Measurements from ENCODE around the gene NMNAT2. TPM values are rescaled to one million over a fixed set of nuclear protein-coding genes. Genes with fewer than 3 reads are reported as not detected.

Gene NMNAT2
- total and polyA plus RNA-seq, 2 experiments from 2014 or later: 3.6 to 10.0 TPM

DNA sequence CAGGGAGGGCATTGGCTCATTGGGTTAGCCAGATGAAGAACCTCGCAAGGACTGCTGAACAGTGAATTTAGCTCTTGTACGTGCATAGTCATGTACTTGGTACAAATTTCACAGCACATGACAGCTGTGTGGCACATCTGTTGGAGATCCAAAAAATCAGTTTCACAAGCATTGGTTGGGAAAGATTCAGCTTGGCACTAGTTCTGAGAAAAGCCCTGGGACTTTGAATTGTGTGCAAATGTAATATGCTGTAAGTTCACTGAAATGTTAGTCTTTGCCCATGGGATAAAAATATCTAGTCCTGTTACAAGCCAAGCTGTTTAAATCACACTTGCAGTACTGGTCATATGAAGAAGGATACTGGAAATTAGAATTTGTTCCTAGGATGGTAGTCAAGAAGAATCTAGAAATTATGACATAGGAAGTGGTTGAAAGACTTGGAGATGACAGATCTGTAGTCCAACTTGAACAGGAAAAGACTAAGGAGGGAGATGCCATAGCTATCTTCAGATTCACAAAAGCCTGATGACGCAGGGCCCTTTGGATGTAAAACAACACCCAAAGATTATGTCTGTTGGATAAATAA lies 212.9 kb downstream of the NMNAT2 start (continued):
- TF ChIP-seq, protein P1, sequence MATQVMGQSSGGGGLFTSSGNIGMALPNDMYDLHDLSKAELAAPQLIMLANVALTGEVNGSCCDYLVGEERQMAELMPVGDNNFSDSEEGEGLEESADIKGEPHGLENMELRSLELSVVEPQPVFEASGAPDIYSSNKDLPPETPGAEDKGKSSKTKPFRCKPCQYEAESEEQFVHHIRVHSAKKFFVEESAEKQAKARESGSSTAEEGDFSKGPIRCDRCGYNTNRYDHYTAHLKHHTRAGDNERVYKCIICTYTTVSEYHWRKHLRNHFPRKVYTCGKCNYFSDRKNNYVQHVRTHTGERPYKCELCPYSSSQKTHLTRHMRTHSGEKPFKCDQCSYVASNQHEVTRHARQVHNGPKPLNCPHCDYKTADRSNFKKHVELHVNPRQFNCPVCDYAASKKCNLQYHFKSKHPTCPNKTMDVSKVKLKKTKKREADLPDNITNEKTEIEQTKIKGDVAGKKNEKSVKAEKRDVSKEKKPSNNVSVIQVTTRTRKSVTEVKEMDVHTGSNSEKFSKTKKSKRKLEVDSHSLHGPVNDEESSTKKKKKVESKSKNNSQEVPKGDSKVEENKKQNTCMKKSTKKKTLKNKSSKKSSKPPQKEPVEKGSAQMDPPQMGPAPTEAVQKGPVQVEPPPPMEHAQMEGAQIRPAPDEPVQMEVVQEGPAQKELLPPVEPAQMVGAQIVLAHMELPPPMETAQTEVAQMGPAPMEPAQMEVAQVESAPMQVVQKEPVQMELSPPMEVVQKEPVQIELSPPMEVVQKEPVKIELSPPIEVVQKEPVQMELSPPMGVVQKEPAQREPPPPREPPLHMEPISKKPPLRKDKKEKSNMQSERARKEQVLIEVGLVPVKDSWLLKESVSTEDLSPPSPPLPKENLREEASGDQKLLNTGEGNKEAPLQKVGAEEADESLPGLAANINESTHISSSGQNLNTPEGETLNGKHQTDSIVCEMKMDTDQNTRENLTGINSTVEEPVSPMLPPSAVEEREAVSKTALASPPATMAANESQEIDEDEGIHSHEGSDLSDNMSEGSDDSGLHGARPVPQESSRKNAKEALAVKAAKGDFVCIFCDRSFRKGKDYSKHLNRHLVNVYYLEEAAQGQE (IDR thresholded peaks at IDR 0.05; ENCODE audit: unreplicated experiment): no peak
- TF ChIP-seq NANOG (IDR thresholded peaks at IDR 0.05; ENCODE audit: borderline replicate concordance): no peak
- no peak for TF ChIP-seq CREB1 (CRISPR knock-in tag; IDR thresholded peaks at IDR 0.05; ENCODE audit: low read depth)
- TF ChIP-seq STAT1 (IDR thresholded peaks at IDR 0.05; ENCODE audit: unreplicated experiment): no peak
- TF ChIP-seq POLR2AphosphoS5 (IDR thresholded peaks at IDR 0.05; ENCODE audit: low read depth): no peak
- no peak for TF ChIP-seq CTCF (conservative IDR thresholded peaks at IDR 0.05; ENCODE audit: low read depth in 2 of 2)
- TF ChIP-seq EZH2 (IDR thresholded peaks at IDR 0.05; ENCODE audit: low read depth, unreplicated experiment): no peak
- TF ChIP-seq EZH2phosphoT487 (IDR thresholded peaks at IDR 0.05; ENCODE audit: unreplicated experiment): no peak

- no peak overlapping the region for H2AFZ ChIP-seq
- H3K27ac Mint-ChIP-seq: no peak overlapping the region
- H3K4me3 Mint-ChIP-seq: no peak overlapping the region
- ATAC-seq (no peak), DNase-seq (ENCODE audit: low spot score) (no peak)
- no peak overlapping the region for H3K4me3 ChIP-seq
- no peaks in the 10 kb centered on the region for H3K36me3 Mint-ChIP-seq (ENCODE audit: low read depth)
- peaks cover 6% of the 10 kb centered on the region; the same call in 2 of the 3 replicates for H3K4me1 Mint-ChIP-seq
- H3K9me3 Mint-ChIP-seq: no peaks in the 10 kb centered on the region
- no peaks in the 10 kb centered on the region; the same call in 1 of the 2 replicates for H3K9me2 ChIP-seq (ENCODE audit: insufficient read depth)
- no peaks in the 10 kb centered on the region for H3F3A ChIP-seq (replicated peaks; ENCODE audit: low read depth)
- no peaks in the 10 kb centered on the region for H3K27me3 ChIP-seq (ENCODE audit: insufficient read depth)
- no peaks in the 10 kb centered on the region for H3K27me3 Mint-ChIP-seq (ENCODE audit: insufficient read depth, low read depth, poor library complexity)
- H3K27ac ChIP-seq (ENCODE audit: low read depth): no peak overlapping the region
- no peak overlapping the region for H3K4me2 ChIP-seq
- H4K20me1 ChIP-seq (replicated peaks; ENCODE audit: insufficient read depth): no peaks in the 10 kb centered on the region
- no peaks in the 10 kb centered on the region for H3K79me2 ChIP-seq (replicated peaks; ENCODE audit: insufficient read depth)
- H3K36me3 ChIP-seq (ENCODE audit: insufficient read depth): no peaks in the 10 kb centered on the region
- H3K4me1 ChIP-seq (ENCODE audit: insufficient read depth): 0 out of 2 replicates have a peak, but pooled peaks cover 5% of the 10 kb centered on the region
- TF ChIP-seq ZNF331 (CRISPR knock-in tag; IDR thresholded peaks at IDR 0.05; ENCODE audit: low read depth) (no peak), STAT1 (IDR thresholded peaks at IDR 0.05; ENCODE audit: unreplicated experiment) (no peak), EZH2phosphoT487 (IDR thresholded peaks at IDR 0.05; ENCODE audit: unreplicated experiment) (no peak), CTCF (conservative IDR thresholded peaks at IDR 0.05; ENCODE audit: low read depth in 2 of 2) (no peak)
- TF ChIP-seq, protein P2, sequence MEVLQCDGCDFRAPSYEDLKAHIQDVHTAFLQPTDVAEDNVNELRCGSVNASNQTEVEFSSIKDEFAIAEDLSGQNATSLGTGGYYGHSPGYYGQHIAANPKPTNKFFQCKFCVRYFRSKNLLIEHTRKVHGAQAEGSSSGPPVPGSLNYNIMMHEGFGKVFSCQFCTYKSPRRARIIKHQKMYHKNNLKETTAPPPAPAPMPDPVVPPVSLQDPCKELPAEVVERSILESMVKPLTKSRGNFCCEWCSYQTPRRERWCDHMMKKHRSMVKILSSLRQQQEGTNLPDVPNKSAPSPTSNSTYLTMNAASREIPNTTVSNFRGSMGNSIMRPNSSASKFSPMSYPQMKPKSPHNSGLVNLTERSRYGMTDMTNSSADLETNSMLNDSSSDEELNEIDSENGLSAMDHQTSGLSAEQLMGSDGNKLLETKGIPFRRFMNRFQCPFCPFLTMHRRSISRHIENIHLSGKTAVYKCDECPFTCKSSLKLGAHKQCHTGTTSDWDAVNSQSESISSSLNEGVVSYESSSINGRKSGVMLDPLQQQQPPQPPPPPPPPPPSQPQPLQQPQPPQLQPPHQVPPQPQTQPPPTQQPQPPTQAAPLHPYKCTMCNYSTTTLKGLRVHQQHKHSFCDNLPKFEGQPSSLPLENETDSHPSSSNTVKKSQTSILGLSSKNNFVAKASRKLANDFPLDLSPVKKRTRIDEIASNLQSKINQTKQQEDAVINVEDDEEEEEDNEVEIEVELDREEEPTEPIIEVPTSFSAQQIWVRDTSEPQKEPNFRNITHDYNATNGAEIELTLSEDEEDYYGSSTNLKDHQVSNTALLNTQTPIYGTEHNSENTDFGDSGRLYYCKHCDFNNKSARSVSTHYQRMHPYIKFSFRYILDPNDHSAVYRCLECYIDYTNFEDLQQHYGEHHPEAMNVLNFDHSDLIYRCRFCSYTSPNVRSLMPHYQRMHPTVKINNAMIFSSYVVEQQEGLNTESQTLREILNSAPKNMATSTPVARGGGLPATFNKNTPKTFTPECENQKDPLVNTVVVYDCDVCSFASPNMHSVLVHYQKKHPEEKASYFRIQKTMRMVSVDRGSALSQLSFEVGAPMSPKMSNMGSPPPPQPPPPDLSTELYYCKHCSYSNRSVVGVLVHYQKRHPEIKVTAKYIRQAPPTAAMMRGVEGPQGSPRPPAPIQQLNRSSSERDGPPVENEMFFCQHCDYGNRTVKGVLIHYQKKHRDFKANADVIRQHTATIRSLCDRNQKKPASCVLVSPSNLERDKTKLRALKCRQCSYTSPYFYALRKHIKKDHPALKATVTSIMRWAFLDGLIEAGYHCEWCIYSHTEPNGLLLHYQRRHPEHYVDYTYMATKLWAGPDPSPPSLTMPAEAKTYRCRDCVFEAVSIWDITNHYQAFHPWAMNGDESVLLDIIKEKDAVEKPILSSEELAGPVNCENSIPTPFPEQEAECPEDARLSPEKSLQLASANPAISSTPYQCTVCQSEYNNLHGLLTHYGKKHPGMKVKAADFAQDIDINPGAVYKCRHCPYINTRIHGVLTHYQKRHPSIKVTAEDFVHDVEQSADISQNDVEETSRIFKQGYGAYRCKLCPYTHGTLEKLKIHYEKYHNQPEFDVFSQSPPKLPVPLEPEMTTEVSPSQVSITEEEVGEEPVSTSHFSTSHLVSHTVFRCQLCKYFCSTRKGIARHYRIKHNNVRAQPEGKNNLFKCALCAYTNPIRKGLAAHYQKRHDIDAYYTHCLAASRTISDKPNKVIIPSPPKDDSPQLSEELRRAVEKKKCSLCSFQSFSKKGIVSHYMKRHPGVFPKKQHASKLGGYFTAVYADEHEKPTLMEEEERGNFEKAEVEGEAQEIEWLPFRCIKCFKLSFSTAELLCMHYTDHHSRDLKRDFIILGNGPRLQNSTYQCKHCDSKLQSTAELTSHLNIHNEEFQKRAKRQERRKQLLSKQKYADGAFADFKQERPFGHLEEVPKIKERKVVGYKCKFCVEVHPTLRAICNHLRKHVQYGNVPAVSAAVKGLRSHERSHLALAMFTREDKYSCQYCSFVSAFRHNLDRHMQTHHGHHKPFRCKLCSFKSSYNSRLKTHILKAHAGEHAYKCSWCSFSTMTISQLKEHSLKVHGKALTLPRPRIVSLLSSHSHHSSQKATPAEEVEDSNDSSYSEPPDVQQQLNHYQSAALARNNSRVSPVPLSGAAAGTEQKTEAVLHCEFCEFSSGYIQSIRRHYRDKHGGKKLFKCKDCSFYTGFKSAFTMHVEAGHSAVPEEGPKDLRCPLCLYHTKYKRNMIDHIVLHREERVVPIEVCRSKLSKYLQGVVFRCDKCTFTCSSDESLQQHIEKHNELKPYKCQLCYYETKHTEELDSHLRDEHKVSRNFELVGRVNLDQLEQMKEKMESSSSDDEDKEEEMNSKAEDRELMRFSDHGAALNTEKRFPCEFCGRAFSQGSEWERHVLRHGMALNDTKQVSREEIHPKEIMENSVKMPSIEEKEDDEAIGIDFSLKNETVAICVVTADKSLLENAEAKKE (CRISPR knock-in tag; IDR thresholded peaks at IDR 0.05): no peak
Observed at GRCh38 chr1:183203094-183203493, 215.1 kb downstream of the NMNAT2 start.
